Effector memory CD4-positive, alpha-beta T cell (primary cell): ENCODE measurements around the gene PGM2.

Experiments
- DNase-seq, 3 donors: peaks; one replicate each; pipeline ENCODE4 v3.0.0-alpha.2; 2020
- H3K27ac ChIP-seq: 2 replicates; pipeline ENCODE4 v1.7.0; 2013; ENCODE audit warnings: mild to moderate bottlenecking, low read length, moderate library complexity; ENCODE audit not compliant: insufficient read depth, poor library complexity, severe bottlenecking
- H3K27me3 ChIP-seq: replicated peaks from 2 replicates; pipeline ENCODE4 v1.7.0; 2013; ENCODE audit warnings: mild to moderate bottlenecking, low read length; ENCODE audit not compliant: insufficient read depth, control insufficient read depth, poor library complexity, severe bottlenecking
- H3K36me3 ChIP-seq: 2 replicates; pipeline ENCODE4 v1.7.0; 2013; ENCODE audit warnings: mild to moderate bottlenecking, low read length, moderate library complexity; ENCODE audit not compliant: control insufficient read depth, insufficient read depth
- H3K4me1 ChIP-seq: 2 replicates; pipeline ENCODE4 v1.7.0; 2013; ENCODE audit warnings: low read length, mild to moderate bottlenecking; ENCODE audit not compliant: control insufficient read depth, insufficient read depth, poor library complexity, severe bottlenecking
- H3K4me3 ChIP-seq: 2 replicates; pipeline ENCODE4 v1.7.0; 2013; ENCODE audit warnings: low read length, low read depth, mild to moderate bottlenecking; ENCODE audit not compliant: insufficient read depth, poor library complexity, severe bottlenecking
- H3K9me3 ChIP-seq: 2 replicates; pipeline ENCODE4 v1.7.0; 2013; ENCODE audit warnings: mild to moderate bottlenecking, low read length, moderate library complexity; ENCODE audit not compliant: control insufficient read depth

The PGM2 gene

GRCh38 chr4:37873386-37873785 lies 46.9 kb downstream of the PGM2 start:
- no peak for DNase-seq
- Histone ChIP-seq H3K27ac (no peak overlapping the region), H3K36me3 (no peaks in the 10 kb centered on the region), H3K4me3 (no peak overlapping the region), H3K9me3 (no peaks in the 10 kb centered on the region), H3K27me3 (no peaks in the 10 kb centered on the region), H3K4me1 (no peaks in the 10 kb centered on the region)

DNA sequence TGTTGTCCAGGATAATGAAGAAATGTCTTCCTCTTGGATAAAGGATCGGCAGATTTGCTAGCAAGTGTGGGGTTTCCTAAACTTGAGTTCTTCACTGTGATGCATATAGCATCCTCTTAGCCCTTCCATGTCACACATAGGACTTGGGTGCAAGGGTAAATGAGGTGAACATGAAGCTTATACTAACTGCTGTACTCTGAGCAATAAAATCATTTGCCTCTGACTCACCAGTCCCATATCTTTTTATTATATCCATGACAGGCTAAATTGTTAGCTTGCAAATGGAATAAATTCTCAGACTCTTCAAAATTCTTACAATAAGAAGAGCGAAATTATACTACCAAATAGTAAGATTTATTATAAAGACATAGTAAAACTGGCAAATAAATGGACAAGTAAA lies 49.7 kb downstream of the PGM2 start:
- no peak for DNase-seq
- H3K4me1 ChIP-seq: no peaks in the 10 kb centered on the region
- H3K27ac ChIP-seq: no peak overlapping the region
- no peaks in the 10 kb centered on the region for H3K36me3 ChIP-seq
- no peaks in the 10 kb centered on the region for H3K27me3 ChIP-seq
- no peak overlapping the region for H3K4me3 ChIP-seq
- H3K9me3 ChIP-seq: no peaks in the 10 kb centered on the region

DNA sequence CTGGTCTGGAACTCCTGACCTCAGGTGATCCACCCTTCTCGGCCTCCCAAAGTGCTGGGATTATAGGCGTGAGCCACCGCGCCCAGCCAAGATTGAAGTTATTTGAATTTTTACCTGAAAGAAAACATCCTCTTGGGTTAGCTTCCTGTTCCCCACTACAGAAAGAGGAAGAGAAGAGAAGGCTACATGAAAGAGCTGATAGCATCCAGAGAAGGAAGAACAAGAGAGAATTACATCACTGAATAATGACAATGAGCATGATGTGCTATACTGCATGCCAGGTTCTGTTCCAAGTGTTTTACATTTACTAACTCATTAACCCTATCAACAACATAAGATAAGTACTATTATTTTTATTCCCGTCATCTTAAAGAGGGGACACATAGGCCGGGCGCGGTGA lies 52.9 kb downstream of the PGM2 start:
- no peak overlapping the region for H3K4me3 ChIP-seq
- DNase-seq: no peak
- H3K4me1 ChIP-seq: no peaks in the 10 kb centered on the region
- no peaks in the 10 kb centered on the region for H3K9me3 ChIP-seq
- no peak overlapping the region for H3K27ac ChIP-seq
- no peaks in the 10 kb centered on the region for H3K27me3 ChIP-seq
- no peaks in the 10 kb centered on the region for H3K36me3 ChIP-seq

- Histone ChIP-seq H3K27ac (no peak overlapping the region), H3K27me3 (no peaks in the 10 kb centered on the region), H3K4me3 (no peak overlapping the region), H3K9me3 (no peaks in the 10 kb centered on the region), H3K4me1 (no peaks in the 10 kb centered on the region), H3K36me3 (no peaks in the 10 kb centered on the region)
- DNase-seq: no peak
Measured at GRCh38 chr4:37881811-37882210, 55.3 kb downstream of the PGM2 start.

GRCh38 chr4:37882665-37883296 lies 56.3 kb downstream of the PGM2 start:
- Histone ChIP-seq H3K36me3 (no peaks in the 10 kb centered on the region), H3K4me1 (no peaks in the 10 kb centered on the region), H3K9me3 (no peaks in the 10 kb centered on the region), H3K27me3 (no peaks in the 10 kb centered on the region), H3K27ac (no peak overlapping the region), H3K4me3 (no peak overlapping the region)
- DNase-seq: no peak

GRCh38 chr4:37884855-37885487 lies 58.5 kb downstream of the PGM2 start:
- H3K27me3 ChIP-seq: no peaks in the 10 kb centered on the region
- no peaks in the 10 kb centered on the region for H3K4me1 ChIP-seq
- H3K27ac ChIP-seq: no peak overlapping the region

GRCh38 chr4:37885496-37885895 lies 59.0 kb downstream of the PGM2 start:
- H3K4me3 ChIP-seq: no peak overlapping the region
- H3K4me1 ChIP-seq: peaks cover 3% of the 10 kb centered on the region
- DNase-seq: no peak
- H3K27ac ChIP-seq: no peak overlapping the region
- H3K27me3 ChIP-seq: no peaks in the 10 kb centered on the region
- no peaks in the 10 kb centered on the region for H3K36me3 ChIP-seq
- no peaks in the 10 kb centered on the region for H3K9me3 ChIP-seq

More at GRCh38 chr4:37884855-37885487, 58.5 kb downstream of the PGM2 start:
- Histone ChIP-seq H3K4me3 (no peak overlapping the region), H3K36me3 (no peaks in the 10 kb centered on the region), H3K9me3 (no peaks in the 10 kb centered on the region)
- no peak for DNase-seq

DNA sequence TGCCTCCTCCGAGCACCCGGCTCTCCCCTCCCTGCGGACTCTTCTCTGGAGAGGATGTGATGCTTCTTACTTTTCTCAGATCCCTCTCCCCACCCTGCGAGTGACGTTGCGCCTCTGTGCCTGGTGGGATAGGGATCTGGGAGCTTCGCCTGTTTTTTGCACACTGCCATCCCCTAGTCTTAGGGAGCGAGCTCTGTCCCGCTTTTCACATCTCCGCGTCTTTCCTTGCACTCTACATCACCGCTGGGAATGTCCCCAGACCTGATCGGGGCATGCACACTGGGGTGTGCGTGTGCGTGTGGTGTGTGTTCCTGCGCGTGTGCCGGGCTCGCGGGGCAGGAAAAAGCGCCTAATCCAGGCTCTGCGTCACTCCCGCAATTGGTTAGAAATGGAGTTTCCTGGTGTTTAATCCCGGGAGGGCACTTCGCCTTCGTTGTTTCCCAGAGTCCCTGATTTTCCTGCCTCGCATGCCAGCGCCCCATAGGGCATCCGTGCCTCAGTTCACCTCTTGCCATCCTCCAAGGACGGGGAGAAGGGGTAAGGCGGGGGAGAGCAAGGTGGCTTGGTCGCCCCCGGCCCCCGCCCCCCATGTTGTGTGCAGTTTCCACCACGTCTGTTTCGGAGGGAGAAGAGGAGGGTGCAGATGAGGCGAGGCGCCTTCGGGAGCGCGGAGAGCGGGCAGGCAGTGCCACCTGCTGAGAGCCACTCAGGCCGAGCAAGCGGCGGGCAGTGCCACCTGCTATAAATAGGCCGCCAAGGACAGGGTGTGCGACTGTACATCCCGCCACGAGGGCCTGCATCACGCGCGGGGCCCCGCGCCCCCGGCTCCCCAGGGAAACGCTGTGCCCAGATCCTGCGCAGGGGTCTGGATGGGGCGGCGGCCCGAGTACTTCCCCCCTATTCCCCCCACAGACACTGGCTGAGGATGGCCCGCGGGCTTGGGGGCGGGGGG lies 63.6 kb downstream of the PGM2 start:
- peak in 1 of 3 donors; percentile 1 for DNase-seq
- H3K36me3 ChIP-seq: no peaks in the 10 kb centered on the region
- H3K27me3 ChIP-seq: no peaks in the 10 kb centered on the region
- no peaks in the 10 kb centered on the region for H3K9me3 ChIP-seq
- H3K27ac ChIP-seq: peak overlapping the region; percentile 67
- peak overlapping the region; percentile 92 for H3K4me3 ChIP-seq
- H3K4me1 ChIP-seq: peaks cover 12% of the 10 kb centered on the region

- peak in 1 of 3 donors; percentile 5 for DNase-seq
- Histone ChIP-seq H3K36me3 (no peaks in the 10 kb centered on the region), H3K9me3 (no peaks in the 10 kb centered on the region), H3K27ac (peak within 1 kb of the TSS; percentile 67), H3K4me1 (peaks cover 12% of the 10 kb centered on the region), H3K4me3 (peak within 1 kb of the TSS; percentile 92), H3K27me3 (no peaks in the 10 kb centered on the region)
Measured at GRCh38 chr4:37890801-37891259, 64.3 kb downstream of the PGM2 start, which contains the start of gene TBC1D1. TBC1D1 (plus strand) TSS chr4:37891084; CDS start chr4:37902096, 11,012 bp downstream.
